Neural progenitor cell (in vitro differentiated cells): ENCODE measurements around the gene PPIP5K1.
"Not testable (repeated sequence)": the region's sequence is repeated elsewhere in the genome, so short reads cannot be mapped to it uniquely, and the experiment has no call there.

Experiments
- CTCF ChIP-seq: fragments of 200-600 bp; sonication (generic); IDR thresholded peaks from 2 replicates; pipeline ENCODE4 v1.5.1; 2017; ENCODE audit warnings: antibody characterized with exemption, mild to moderate bottlenecking
- EZH2phosphoT487 ChIP-seq: fragments of 200-600 bp; sonication (generic); IDR thresholded peaks from 2 replicates; pipeline ENCODE4 v1.6.1; 2017; ENCODE audit warnings: antibody characterized with exemption

DNA sequence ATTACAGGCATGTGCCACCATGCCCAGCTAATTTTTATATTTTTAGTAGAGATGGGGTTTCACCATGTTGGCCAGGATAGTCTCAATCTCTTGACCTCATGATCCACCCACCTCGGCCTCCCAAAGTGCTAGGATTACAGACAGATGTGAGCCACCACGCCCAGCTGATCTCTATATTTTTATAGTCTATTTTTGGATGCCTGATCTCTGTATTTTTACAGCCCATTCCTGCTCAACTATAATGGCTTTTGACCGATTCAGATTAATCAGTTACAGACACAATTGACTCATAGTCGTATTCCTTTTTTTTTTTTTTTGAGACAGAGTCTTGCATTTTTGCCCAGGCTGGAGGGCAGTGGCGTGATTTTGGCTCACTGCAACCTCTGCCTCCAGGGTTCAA, 57.2 kb downstream of the PPIP5K1 start:
- not testable (repeated sequence) for TF ChIP-seq CTCF, EZH2phosphoT487
